GM12878 (cell line): ENCODE results near the gene LARP4B. TPM values are rescaled to one million over a fixed set of nuclear protein-coding genes. Genes with fewer than 3 reads are reported as not detected.

Experiments used
- ATAC-seq: fragments of 200-7000 bp; cut with Tn5 transposase; 3 replicates; pipeline ENCODE4 v1.9.1; 2020; ENCODE audit warnings: mild to moderate bottlenecking, moderate library complexity
- BruUV-seq: library from RNA; stranded (reverse); fragments of 400-500 nt; replicated peaks from 2 replicates; lab custom pipeline; 2021; lab: Mats Ljungman, UMichigan
- CTCF ChIA-PET: fragments of 300-600 bp; sonication (Branson Sonifier 250); formaldehyde crosslinking; extraction: SDS; loops from one replicate; lab custom pipeline; 2021; ENCODE audit warnings: inconsistent platforms; lab: Yijun Ruan, JAX
- POLR2A ChIA-PET: fragments of 350-600 bp; formaldehyde crosslinking; extraction: SDS; loops from one replicate; lab custom pipeline; 2021; ENCODE audit warnings: inconsistent platforms; lab: Charles Lee
- RAD21 ChIA-PET: fragments of 300-600 bp; sonication (Branson Sonifier 250); formaldehyde crosslinking; loops from one replicate; lab custom pipeline; 2023; ENCODE audit warnings: antibody characterized with exemption; ENCODE audit not compliant: unreplicated experiment; lab: Charles Lee
- SMC1A ChIA-PET: fragments of 300-600 bp; sonication (Branson Sonifier 250); formaldehyde crosslinking; loops from one replicate; lab custom pipeline; 2023; ENCODE audit not compliant: unreplicated experiment, uncharacterized antibody; lab: Charles Lee
- DNase-seq: peaks from one replicate; pipeline ENCODE4 v3.0.0-alpha.2; 2011; ENCODE audit warnings: low read depth, low spot score
- FAIRE-seq: peaks from 3 replicates; lab custom pipeline; 2011; peaks lifted over from hg19 to GRCh38; lab: Jason Lieb, UNC
- H2AFZ ChIP-seq: 2 replicates; pipeline ENCODE4 v1.6.0; 2011; ENCODE audit warnings: low read depth, low read length, control low read depth; ENCODE audit not compliant: control insufficient read depth
- H3K27ac ChIP-seq: 2 replicates; pipeline ENCODE4 v1.5.1; 2011; ENCODE audit warnings: control low read depth; ENCODE audit not compliant: control insufficient read depth, insufficient read depth
- H3K27me3 ChIP-seq, 2 experiments: replicated peaks in 1 of 2; 2 replicates each; pipeline versions ENCODE4 v1.6.0 to v1.6.1; 2011; ENCODE audit warnings: low read length in 1 of 2; ENCODE audit not compliant: control insufficient read depth in 2 of 2, insufficient read depth in 2 of 2
- H3K36me3 ChIP-seq, 2 experiments: 2 replicates each; pipeline ENCODE4 v1.5.1; 2011; ENCODE audit warnings: low read length in 1 of 2; ENCODE audit not compliant: control insufficient read depth in 2 of 2, insufficient read depth in 2 of 2
- H3K4me1 ChIP-seq: 2 replicates; pipeline ENCODE4 v1.6.1; 2011; ENCODE audit warnings: mild to moderate bottlenecking, low read length, moderate library complexity, mixed read lengths; ENCODE audit not compliant: control insufficient read depth, insufficient read depth
- H3K4me2 ChIP-seq: 2 replicates; pipeline ENCODE4 v1.6.0; 2011; ENCODE audit warnings: control low read depth; ENCODE audit not compliant: control insufficient read depth, insufficient read depth
- H3K4me3 ChIP-seq: fragments of 200-600 bp; sonication (generic); 2 replicates; pipeline ENCODE4 v1.5.1; 2016
- H3K79me2 ChIP-seq: 2 replicates; pipeline ENCODE4 v1.6.0; 2011; ENCODE audit warnings: low read length; ENCODE audit not compliant: control insufficient read depth, insufficient read depth
- H3K9ac ChIP-seq: 2 replicates; pipeline ENCODE4 v1.8.0; 2011; ENCODE audit warnings: low read length, control low read depth, mixed read lengths; ENCODE audit not compliant: control insufficient read depth, insufficient read depth
- H3K9me3 ChIP-seq: replicated peaks from 3 replicates; pipeline ENCODE4 v1.5.1; 2011; ENCODE audit warnings: mild to moderate bottlenecking, low read length; ENCODE audit not compliant: control insufficient read depth, insufficient read depth
- H4K20me1 ChIP-seq: 2 replicates; pipeline ENCODE4 v1.6.0; 2011; ENCODE audit not compliant: control insufficient read depth, insufficient read depth
- ASH2L ChIP-seq: fragments of 300-600, 200-600 bp; sonication (generic); IDR thresholded peaks from 2 replicates; pipeline ENCODE4 v1.6.1; 2017; ENCODE audit warnings: low read depth, mild to moderate bottlenecking, borderline replicate concordance
- CREB1 ChIP-seq: IDR thresholded peaks from 2 replicates; pipeline ENCODE4 v1.6.1; 2012; ENCODE audit warnings: low read depth, mild to moderate bottlenecking, inconsistent platforms
- EED ChIP-seq: sonication (generic); IDR thresholded peaks from 2 replicates; pipeline ENCODE4 v1.6.1; 2016; ENCODE audit warnings: antibody characterized with exemption, low read depth
- IRF5 ChIP-seq: fragments of 450-650 bp; IDR thresholded peaks from 2 replicates; pipeline ENCODE4 v1.6.1; 2017; ENCODE audit warnings: borderline replicate concordance
- JUNB ChIP-seq: IDR thresholded peaks from 2 replicates; pipeline ENCODE4 v1.6.1; 2016; ENCODE audit warnings: antibody characterized with exemption, mild to moderate bottlenecking
- PAX8 ChIP-seq: fragments of 450-650 bp; IDR thresholded peaks from 2 replicates; pipeline ENCODE4 v1.6.1; 2017; ENCODE audit warnings: mild to moderate bottlenecking, moderate library complexity
- RAD21 ChIP-seq: IDR thresholded peaks from 2 replicates; pipeline ENCODE4 v1.6.1; 2011; ENCODE audit warnings: mild to moderate bottlenecking, low read depth, low read length, moderate library complexity; ENCODE audit not compliant: insufficient read depth
- SPI1 ChIP-seq: IDR thresholded peaks from 2 replicates; pipeline ENCODE4 v1.6.1; 2011; ENCODE audit warnings: low read depth, mild to moderate bottlenecking, low read length, moderate library complexity, borderline replicate concordance; ENCODE audit not compliant: insufficient read depth
- ZNF207 ChIP-seq: fragments of 450-650 bp; IDR thresholded peaks from 2 replicates; pipeline ENCODE4 v1.6.1; 2014; ENCODE audit warnings: antibody characterized with exemption, mild to moderate bottlenecking, borderline replicate concordance
- ZNF274 ChIP-seq: IDR thresholded peaks from one replicate; pipeline ENCODE4 v1.8.0; 2011; ENCODE audit not compliant: insufficient read length, insufficient read depth
- ZNF384 ChIP-seq: IDR thresholded peaks from 2 replicates; pipeline ENCODE4 v1.6.1; 2012; ENCODE audit warnings: low read depth, mild to moderate bottlenecking, low read length, improper control_type of control experiment, borderline replicate concordance
- WGBS: methylation state at CpG from one replicate; pipeline ENCODE4 v1.1.6; 2016; ENCODE audit warnings: low lambda C conversion rate; ENCODE audit not compliant: insufficient replicate concordance, insufficient coverage; ENCODE audit errors: missing lambda C conversion rate; 5-methylcytosine and 5-hydroxymethylcytosine counted together
- in situ Hi-C: fragments of 300-500 bp; cut with MboI; formaldehyde crosslinking; loops from 9 replicates; pipeline ENCODE4 v1.14.3; 2018; ENCODE audit warnings: mixed read lengths
- intact Hi-C: fragments of 100-400 bp; cut with micrococcal nuclease; formaldehyde crosslinking; loops from one replicate; pipeline ENCODE4 v1.14.2; 2022; ENCODE audit not compliant: unreplicated experiment
- polyA plus RNA-seq, 11 experiments: library from polyadenylated mRNA; depleted of rRNA in 4 of 11; unstranded in 6 of 11; stranded (reverse) in 5 of 11; fragments of >200 nt; fragmentation: Nextera tagmentation in 4 of 11; fragmentation: Illumina TruSeq in 1 of 11; extraction: Ambion mirVana in 4 of 11; extraction: Trizol in 1 of 11; gene quantifications; 1 replicate in 1 of 11; 2 replicates in 10 of 11; pipeline versions ENCODE4 v1.2.1 to v1.2.3, GENCODE V29; 2011 to 2016; ENCODE audit warnings: inconsistent platforms in 2 of 11, missing spikeins in 2 of 11, low read depth in 1 of 11
- total RNA-seq, 4 experiments: library from RNA; depleted of rRNA in 3 of 4; stranded (reverse); fragments of >200 nt in 3 of 4; fragmentation: Illumina TruSeq in 1 of 4; extraction: Trizol in 1 of 4; gene quantifications; 2 replicates each; pipeline versions ENCODE4 v1.2.1 to v1.2.3, GENCODE V29; 2013 to 2021

LARP4B gene
- total and polyA plus RNA-seq, 10 of the 15 experiments (the other 5 are each of a cell fraction or from before 2014, with no cell fraction given): 10.5 to 119 (median 39.4) TPM

GRCh38 chr10:878895-879294 lies 52.6 kb downstream of the LARP4B start:
- in situ Hi-C loops: no loop called here
- Histone ChIP-seq H3K4me1 (no peaks in the 10 kb centered on the region), H4K20me1 (no peaks in the 10 kb centered on the region), H3K9ac (no peak overlapping the region), H3K27ac (no peak overlapping the region), H3K36me3 (peaks cover 16 to 21% of the 10 kb centered on the region in 2 experiments), H3K9me3 (no peaks in the 10 kb centered on the region), H2AFZ (no peak overlapping the region), H3K27me3 (no peaks in the 10 kb centered on the region), H3K79me2 (no peaks in the 10 kb centered on the region; the same call in 1 of the 2 replicates), H3K4me2 (no peak overlapping the region), H3K4me3 (no peak overlapping the region)
- ATAC-seq (no peak), FAIRE-seq (no peak), DNase-seq (no peak)
- POLR2A ChIA-PET: no interaction called here
- BruUV-seq: no TSS peak
- CTCF ChIA-PET: no interaction called here
- intact Hi-C loops: no loop called here
- RAD21 ChIA-PET: no interaction called here
- TF ChIP-seq SPI1: no peak
- no peak for TF ChIP-seq ZNF274
- TF ChIP-seq ZNF207: no peak
- no peak for TF ChIP-seq JUNB
- no peak for TF ChIP-seq IRF5
- no peak for TF ChIP-seq RAD21
- no peak for TF ChIP-seq CREB1
- TF ChIP-seq EED: no peak
- TF ChIP-seq ASH2L: no peak
- no peak for TF ChIP-seq ZNF384
- TF ChIP-seq PAX8: no peak
- WGBS: 91% methylated on average over 3 of the region's 3 CpGs
- SMC1A ChIA-PET: no interaction called here
